CD1c-positive myeloid dendritic cell (primary cell): ENCODE measurements around the gene GRIA1.
A peak's percentile ranks its signal among the peaks of the same experiment; 100 is the strongest.

Experiments used
- DNase-seq: peaks from one replicate; pipeline ENCODE4 v3.0.0-alpha.2; 2016; ENCODE audit errors: extremely low spot score

Gene GRIA1

GRCh38 chr5:153551537-153552079 is 61.1 kb downstream of the GRIA1 start:
- no peak for DNase-seq

GRCh38 chr5:153552886-153553285 is 62.4 kb downstream of the GRIA1 start:
- DNase-seq: no peak

GRCh38 chr5:153555420-153556114 is 65.1 kb downstream of the GRIA1 start:
- DNase-seq: no peak

GRCh38 chr5:153558957-153559356 is 68.5 kb downstream of the GRIA1 start:
- no peak for DNase-seq

- no peak for DNase-seq
These were observed 69.5 kb downstream of the GRIA1 start for GRCh38 chr5:153559926-153560325.

- DNase-seq: peak; percentile 5
These were observed 71.7 kb downstream of the GRIA1 start for GRCh38 chr5:153562189-153562588.

- DNase-seq: no peak
These were observed 75.4 kb downstream of the GRIA1 start for GRCh38 chr5:153565822-153566221.

- DNase-seq: no peak
These were observed 78.6 kb downstream of the GRIA1 start for GRCh38 chr5:153569036-153569435.

- no peak for DNase-seq
These were observed 80.7 kb downstream of the GRIA1 start for GRCh38 chr5:153571162-153571561.

- DNase-seq: no peak
These were observed 82.1 kb downstream of the GRIA1 start for GRCh38 chr5:153572411-153573145.

GRCh38 chr5:153573326-153574033 is 83.0 kb downstream of the GRIA1 start:
- no peak for DNase-seq

- no peak for DNase-seq
These were observed 93.9 kb downstream of the GRIA1 start for GRCh38 chr5:153584126-153584959.

- no peak for DNase-seq
These were observed 94.5 kb downstream of the GRIA1 start for GRCh38 chr5:153584960-153585359.

- DNase-seq: no peak
These were observed 95.3 kb downstream of the GRIA1 start for GRCh38 chr5:153585622-153586277.

GRCh38 chr5:153592081-153592480 is 101.6 kb downstream of the GRIA1 start:
- DNase-seq: no peak

GRCh38 chr5:153594785-153595184 is 104.3 kb downstream of the GRIA1 start:
- no peak for DNase-seq

- DNase-seq: no peak
These were observed 107.6 kb downstream of the GRIA1 start for GRCh38 chr5:153598099-153598498.

- no peak for DNase-seq
These were observed 110.9 kb downstream of the GRIA1 start for GRCh38 chr5:153601377-153601776.

GRCh38 chr5:153605386-153605785 is 114.9 kb downstream of the GRIA1 start:
- DNase-seq: no peak

GRCh38 chr5:153610009-153610408 is 119.5 kb downstream of the GRIA1 start:
- DNase-seq: no peak

- DNase-seq: no peak
These were observed 120.3 kb downstream of the GRIA1 start for GRCh38 chr5:153610811-153611210.
